HG03457 (cell line): ENCODE data around the gene BID.
"Not testable (repeated sequence)": the region's sequence is repeated elsewhere in the genome, so short reads cannot be mapped to it uniquely, and the experiment has no call there.

Experiments
- ATAC-seq: cut with Tn5 transposase; IDR thresholded peaks from one replicate; pipeline ENCODE4 v1.9.1; 2021; ENCODE audit warnings: moderate number of reproducible peaks; ENCODE audit not compliant: unreplicated experiment

Gene BID

DNA sequence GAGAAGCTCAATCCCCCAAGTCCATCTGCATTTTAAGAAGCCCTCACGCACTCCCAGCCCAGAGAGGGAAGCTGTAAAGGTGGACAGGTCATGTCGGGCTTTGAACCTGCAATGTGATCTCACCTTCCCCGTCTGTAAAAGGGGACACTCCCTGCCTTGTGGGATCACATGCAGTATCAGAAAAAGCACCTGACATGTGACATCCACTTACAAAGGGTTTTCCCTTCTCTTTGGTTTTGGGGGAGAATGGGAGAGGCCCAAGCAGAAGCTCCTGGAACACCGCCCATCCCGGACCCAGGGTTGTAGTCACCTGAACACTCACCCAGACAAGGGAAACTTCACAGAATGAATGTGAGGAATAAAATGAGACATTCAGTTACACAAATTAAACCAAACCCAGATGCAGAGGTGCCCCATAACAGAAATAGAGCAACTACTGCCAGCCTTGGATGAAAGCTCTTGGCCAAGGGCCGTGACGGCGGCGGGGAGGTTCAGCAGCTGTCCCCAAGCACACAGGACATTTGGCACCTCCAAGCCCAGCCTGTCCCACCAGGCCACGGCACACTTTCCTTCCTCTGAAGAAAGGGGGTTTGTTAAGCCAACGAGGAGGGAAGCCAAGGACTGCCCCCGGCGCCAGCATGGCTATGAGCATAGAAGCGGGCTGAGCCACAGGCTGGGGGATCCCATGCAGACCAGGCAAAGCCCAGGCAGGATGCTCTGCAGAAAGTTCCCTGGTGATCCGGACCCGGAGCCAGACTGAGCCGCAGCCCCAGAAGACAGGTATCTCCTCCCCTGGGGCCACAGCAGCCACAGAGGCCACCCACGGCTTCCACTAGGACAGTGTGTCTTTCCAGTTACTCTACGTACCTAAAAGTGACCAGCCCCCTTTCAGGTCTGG, 3.8 kb downstream of the BID start:
- ATAC-seq, result no peak

DNA sequence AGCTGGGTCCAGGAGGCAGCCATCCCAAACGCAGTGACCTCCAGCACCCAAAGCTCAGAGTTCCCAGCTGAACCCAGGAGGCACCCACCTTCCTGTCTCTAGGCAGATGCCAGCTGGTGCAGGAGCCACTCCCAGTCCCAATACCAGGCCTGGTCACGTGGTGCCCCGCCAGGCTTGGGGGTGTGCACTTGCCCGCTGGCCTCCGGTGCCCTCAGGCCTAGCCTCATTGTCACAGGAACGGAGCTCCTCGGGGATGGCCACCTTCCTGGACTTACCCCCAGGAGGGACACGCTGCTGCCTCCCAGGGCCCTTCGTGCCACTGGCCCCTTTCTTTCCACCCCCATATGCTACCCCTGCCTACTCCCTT, 4.6 kb downstream of the BID start:
- ATAC-seq, result no peak

DNA sequence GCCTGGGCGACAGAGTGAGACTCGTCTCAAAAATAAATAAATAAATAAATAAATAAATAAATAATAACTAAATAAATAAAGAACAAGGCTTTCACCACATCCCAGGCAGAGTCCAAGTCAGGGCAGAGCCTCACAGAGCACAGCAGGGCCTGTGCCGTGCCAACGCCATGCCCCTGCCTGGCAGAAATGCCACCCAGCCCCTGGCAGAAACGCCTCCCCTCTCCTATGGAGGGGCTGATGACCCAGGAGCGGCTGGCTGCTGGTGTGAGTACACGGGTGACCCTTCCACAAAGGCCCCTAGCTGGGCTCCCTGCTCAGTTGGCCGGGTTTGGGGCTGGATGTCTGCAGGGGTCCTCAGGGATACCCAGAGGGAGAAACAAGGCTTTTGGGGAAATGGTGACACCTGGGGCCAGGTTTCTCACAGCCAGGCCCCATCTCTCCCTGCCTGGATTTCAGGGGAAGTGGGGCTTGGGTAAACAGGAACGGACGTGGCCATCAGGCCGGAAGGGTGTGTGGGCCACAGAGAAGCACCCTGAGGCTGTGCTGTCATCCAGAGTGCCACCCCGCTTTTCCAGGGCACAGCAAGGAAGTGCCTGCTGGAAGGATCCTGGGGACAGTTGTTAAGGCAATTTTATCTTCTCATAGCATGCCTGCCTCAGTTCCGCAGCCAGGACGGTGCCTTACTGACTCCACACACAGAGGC, 5.1 kb downstream of the BID start:
- ATAC-seq, result no peak

DNA sequence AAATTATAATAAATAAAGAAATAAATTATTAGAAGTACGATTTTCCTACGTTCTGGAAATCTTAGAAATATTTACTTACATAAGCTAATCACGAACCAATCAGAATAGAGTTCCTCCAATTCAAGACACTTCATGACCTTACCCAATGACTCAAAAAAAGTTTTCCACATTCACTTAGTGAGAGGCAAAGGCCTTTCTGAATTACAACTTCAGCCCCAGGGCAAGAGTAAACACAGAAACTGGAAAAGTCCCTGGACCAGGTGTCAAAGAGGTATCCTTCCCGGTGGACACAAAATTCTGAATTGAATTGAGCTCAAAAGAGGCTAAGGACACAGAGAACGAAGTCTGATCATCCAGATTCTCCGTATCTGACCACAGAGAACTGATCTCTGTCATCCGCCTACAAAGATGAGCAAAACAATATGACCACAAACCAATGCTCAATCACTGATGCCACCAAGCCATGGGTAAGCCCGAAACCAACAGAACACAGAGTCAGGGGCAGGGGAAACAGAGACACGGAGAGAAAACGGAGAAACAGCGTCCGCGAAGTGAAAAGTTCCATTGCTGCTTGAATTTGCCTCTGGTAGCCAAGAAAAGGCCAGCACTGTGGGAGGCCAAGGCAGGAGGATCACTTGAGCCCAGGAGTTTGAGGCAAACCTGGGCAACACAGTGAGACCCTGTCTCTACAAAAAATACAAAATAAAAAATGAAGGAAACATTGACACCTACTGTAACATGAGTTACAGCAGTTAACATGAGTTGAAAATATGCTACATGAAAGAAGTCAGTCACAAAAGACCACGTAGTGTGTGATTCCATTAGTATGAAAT, 6.8 kb downstream of the BID start:
- peak; percentile 52 for ATAC-seq

DNA sequence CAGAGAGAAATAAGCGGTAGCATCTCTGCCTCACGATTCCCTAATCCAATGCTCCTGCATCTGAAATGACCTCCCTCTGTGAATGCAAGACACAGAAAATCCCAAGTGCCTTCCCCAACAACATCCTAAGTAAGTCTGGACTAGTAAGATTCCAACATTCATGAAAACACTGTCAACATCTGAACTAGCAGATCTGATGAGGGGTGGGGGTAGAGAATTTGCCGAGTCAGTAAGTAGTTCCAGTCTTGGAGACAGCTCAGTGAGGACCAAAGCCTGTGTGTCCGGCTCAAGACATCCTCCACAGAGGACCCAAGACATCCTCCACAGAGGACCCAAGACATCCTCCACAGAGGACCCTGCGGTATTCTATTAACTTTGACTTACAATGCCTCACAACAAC, 9.4 kb downstream of the BID start:
- ATAC-seq, result not testable (repeated sequence)

DNA sequence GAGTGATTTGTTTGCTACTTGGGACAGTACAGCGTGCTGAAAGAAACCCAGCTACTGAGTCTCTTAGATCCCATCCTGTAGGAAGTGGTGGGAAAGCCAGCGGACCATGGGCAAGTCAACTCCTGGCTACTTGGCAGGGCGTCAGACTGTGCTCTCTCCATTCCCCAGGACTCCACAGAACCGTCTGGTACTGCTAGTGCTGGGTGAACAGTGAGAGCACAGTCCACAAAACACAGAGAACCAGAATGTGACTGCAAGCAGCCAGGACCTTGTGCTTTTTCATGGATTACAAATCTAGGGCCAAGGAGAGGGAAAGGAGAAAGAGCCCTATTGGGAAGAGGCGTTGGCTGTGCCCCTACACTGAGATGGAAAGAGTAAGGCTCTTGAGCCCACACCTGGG, 10.2 kb downstream of the BID start:
- no peak for ATAC-seq

DNA sequence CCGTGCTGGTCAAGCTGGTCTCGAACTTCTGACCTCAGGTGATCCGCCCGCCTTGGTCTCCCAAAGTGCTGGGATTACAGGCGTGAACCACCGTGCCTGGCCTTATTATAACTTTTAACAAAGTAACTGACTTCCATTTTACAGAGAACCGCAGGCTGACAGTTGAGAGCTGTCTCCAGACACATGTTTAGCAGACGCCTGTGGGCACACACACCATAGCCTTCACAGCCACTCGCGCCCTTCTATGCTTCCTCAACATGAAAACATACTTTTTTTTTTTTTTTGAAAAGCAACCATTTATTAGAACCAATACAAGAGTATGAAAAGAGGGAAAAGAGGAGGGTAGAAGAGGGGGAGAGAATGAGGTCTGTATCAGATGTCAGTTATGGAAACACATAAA, 10.8 kb downstream of the BID start:
- not testable (repeated sequence) for ATAC-seq

DNA sequence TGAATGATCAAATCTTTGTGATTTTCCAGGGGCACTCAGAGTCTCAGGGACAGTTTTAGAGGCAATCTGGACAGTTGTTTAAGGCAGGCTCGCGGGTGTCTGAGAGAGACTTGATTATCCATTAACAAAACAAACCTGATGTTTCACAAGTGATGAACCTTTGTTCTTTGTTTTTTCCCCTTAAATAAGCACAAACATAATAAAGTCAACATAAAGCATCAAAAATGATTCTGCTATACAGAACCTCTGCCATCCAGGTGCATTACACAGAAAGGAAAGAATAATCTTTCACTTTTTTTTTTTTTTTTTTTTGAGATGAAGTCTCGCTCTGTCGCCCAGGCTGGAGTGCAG, 13.2 kb downstream of the BID start:
- no peak for ATAC-seq

DNA sequence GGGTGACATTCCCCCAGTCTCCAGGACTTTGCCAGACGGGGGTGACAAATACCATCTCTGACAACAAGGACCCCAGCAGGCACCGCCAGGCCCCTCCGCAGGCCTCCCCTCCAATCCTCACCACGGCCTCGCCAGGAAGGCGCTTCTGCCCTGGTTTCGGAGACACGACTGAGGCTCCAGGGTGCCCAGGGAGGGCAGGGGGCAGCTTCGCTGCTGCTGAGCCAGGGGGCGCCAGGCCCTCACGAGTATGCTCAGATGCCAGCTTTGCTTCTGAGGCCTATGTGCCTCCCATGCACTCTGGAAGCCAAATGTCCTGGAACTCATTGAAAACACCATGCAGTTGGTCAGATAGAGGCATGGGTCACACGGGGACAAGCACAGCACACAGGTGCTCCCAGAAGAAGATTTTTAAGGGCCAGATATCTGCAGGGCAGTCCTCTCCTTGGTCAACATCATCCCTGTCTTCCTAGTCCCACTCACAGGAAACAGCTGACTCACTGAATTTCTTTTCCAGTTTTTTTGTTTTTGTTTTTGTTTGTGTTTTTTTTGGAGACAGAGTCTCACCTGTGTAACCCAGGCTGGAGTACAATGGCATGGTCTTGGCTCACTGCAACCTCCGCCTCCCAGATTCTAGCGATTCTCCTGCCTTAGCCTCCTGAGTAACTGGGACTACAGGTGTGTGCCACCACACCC, 19.9 kb downstream of the BID start:
- no peak for ATAC-seq

DNA sequence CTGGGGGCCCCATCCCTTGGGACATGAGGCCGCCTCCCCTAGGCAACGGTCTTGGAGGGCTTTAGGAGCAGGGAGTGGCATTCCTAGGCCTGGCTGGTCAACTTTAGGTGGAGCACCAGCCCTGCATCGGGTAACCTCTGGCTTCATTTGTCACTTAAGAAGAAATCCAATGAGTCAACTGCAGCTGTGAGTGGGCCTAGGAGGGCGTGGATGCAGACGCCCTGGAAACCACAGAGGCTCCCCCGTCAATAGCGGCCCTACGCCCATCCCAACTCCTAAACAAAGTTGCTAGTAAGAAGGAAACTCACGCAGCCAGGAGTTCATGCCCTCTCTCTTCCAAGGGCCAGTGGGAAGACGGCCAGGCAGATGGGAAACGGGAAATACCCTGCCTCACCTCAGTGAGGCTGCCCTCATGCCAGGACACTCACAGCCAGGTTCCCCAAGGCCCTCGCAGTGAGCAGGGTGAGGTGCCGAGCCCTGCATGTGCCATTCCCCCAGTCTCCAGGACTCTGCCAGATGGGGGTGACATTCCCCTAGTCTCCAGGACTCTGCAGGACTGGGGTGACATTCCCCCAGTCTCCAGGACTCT, 20.8 kb downstream of the BID start:
- no peak for ATAC-seq

DNA sequence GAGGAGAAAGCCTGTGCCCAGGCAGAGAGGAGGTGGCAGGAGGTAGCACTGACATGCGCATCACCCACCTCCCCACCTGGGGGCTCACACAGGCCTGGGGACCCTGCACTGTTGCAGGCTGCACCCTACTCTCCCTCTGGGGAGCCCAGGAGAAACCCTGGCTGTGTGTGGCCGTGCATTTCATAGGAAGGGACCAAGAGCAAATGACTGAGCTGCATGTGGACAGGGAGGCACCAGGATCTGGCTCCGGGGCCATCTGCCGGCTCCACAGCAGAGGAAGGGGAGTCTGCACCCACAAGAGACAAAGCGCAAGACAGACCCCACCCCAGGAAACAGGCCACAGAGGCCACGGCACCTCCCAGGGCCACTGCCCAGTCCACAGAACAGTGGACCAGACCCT, 22.7 kb downstream of the BID start:
- no peak for ATAC-seq

DNA sequence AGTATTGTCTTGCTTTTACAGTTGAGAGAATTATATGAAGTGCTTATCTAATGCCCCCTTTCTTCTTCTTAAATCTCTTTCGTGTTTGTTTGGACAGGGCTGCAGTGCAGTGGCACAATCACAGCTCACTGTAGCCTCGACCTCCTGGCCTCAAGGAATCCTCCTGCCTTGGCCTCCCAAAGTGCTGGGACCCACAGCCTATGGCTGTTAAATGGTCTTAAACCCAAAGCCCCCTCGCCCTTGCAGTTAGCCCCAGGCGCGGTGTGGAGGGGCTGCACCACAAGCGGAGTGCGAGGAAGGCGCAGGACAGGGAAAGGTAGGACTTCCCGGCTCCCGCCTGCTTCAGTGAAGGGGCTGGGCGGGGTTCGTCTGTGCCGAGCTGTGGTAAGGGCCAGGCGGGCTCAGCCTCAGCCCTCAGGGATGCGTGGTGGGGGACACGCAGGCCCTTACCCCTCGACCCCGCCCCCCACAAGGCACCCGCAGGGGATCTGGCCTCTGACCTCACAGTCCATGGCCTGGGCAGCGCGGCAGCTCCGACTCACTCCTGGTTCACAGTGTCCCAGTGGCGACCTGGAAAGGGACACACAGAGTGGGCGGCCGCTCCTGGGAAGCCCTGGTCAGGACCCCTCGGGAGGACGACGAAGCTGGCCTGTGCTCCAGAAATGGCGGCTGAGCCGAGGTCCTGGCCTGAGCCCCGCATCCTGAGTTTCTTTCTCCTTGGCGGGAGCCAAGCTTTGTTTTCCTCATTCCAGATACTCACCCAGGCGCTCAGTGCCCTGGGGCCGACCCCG, 24.5 kb downstream of the BID start:
- ATAC-seq, result no peak

DNA sequence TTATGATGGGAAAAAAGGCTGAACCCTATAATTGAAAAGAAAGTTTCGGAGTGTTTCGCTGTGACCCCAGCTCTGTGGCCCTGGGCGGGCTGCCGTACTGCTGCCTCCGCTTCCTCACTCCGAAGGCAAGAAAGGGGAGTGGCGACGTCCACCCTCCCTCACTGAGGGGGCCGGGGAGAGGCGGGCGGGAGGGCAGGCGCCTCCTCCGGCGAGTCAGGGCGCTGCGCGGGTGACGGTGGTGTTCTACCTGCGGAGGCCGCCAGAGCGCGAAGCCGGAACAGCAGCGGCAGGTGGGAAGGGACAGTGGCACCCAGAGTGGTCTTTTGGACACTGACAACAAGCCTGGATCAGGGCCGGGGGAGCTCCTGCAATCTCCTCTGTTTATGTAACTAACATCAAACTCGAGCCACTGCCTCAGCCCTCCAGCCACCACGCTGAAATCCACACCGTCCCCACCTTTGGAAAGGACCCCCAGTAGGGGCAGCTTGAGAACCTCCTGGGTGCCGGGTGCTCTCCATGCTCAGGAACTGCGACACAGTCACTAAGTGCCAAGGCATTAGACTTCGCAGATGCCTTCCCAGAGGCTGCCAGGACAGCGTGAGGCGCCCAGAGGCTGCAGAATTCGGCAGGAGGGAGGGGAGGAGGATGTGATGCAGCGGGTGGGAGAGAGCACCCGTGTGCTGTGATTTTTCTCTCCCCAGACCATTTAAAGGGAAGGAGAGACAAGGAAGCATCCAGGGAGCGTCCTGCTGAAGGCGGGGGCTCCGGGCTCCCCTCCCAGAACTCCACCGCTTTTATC, 25.5 kb downstream of the BID start:
- ATAC-seq, result no peak

DNA sequence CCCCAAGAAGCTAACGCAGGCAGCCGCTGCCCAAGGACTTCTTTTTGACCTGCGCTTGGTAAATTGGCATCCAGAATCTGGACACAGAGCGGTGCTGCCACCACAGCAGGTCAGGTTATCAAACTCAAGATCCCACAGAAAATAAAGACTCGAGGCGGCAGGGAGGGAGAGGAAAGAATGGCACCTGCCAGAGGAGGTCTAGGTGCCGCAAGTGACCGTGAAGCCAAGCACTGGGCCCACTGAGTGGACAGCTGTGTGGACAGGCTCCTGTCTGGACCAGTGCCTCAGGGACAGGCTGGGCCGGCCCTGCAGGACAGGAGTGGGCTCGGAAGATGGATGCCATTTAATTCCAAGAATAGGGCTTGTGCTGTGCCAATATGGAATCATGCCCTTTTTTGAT, 27.4 kb downstream of the BID start:
- no peak for ATAC-seq

DNA sequence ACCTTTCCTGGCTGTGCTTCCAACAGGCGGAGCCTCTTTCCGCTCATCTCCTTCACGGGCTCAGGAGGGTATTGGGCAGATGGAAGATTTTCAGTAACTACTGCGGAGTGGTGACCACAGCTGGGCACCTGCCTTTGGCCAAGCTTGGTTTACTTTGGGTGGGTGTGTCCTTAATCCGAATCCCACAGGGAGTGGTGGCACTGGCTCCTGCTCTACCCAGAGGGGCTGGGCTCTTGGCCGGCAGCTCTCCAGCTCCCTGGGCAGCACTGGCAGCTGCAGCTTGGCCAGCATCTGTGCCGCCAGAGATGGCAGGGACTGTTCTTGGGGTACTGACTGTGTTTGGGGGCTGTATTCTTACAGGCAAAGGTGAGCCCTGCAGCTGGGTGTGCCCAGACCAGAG, 29.8 kb downstream of the BID start:
- ATAC-seq, result no peak

DNA sequence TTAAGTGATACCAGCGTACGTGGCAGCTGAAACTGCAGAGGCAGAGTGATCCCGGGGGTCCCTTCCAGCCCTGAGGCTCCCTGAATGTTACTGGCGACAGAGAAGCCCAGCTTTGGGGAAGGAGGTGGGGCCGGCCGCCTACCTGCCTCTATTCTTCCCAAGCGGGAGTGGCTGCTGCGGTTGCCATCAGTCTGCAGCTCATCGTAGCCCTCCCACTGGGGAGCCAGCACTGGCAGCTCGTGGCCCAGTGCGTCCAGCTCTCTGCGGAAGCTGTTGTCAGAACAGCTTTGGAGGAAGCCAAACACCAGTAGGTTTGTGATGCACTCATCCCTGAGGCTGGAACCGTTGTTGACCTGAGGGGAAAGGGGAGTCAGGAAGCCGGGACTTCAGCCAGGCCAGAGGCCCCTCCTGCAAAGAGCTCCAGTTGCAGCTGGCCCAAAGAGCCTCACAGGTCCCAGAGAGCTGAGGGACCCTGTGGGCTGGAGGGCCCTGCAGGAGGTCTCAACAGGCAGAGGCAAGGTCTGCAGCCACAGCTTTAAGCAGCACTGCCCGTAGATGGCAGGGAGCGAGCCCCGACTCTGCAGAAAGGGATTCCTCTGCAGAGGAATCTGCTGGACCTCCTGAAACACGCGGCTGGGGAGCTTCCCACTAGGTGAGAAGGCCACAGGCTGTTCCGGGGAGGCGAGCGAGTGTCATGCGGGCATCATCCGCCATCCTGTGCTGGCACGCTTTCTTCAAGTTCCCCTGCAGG, 30.4 kb downstream of the BID start:
- no peak for ATAC-seq

DNA sequence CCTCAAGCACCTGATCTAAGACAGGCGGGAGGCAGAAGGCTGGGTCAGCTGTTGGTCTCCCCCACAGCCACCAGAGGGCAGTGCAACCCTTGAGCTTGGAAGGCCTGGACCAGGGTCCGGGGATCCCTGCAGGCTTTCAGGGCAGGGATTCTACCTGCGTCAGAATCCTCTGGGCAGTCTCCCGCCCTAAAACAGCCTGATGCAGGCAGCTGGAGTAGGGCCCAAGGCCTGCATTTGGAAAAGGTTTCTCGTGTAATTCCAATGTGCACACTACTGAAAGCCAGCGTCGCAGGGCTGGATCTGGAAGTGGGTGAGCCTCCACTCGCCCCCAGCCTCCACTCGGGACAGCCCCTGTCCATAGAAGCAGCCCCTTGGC, 31.8 kb downstream of the BID start:
- ATAC-seq, result no peak

DNA sequence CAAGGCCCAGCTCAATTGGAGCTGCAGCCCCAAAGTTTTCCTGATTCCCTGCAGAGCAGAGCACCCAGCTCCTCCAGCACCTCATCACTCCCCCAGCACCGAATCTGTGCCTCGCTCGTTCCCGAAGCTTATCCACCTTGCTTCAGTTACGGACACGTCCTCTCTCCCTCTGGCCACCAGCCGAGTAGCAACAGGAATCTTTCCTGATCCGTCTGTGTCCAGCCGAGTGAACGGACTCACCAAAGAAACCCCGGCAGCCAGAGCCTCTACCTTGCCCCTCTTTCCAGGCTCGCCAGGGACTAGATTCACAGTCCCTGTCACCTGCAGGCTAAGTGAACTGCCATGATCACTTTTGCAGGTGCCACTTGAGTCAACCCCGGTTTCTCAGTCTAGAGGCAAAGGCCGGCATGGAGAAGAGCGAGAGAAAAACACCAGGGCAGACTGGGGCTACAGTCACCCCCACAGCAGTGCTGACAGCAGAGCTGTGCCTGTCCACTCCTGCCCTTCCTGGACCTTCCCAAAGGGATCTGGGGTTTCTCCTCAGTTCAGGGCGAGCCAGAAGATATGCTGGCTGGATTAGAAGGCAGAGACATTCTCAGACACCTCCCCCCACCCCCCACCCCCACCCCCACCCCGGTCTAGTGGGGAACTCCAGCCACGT, 32.3 kb downstream of the BID start:
- ATAC-seq, result no peak
